ENCODE data around the gene GALE.

DNA sequence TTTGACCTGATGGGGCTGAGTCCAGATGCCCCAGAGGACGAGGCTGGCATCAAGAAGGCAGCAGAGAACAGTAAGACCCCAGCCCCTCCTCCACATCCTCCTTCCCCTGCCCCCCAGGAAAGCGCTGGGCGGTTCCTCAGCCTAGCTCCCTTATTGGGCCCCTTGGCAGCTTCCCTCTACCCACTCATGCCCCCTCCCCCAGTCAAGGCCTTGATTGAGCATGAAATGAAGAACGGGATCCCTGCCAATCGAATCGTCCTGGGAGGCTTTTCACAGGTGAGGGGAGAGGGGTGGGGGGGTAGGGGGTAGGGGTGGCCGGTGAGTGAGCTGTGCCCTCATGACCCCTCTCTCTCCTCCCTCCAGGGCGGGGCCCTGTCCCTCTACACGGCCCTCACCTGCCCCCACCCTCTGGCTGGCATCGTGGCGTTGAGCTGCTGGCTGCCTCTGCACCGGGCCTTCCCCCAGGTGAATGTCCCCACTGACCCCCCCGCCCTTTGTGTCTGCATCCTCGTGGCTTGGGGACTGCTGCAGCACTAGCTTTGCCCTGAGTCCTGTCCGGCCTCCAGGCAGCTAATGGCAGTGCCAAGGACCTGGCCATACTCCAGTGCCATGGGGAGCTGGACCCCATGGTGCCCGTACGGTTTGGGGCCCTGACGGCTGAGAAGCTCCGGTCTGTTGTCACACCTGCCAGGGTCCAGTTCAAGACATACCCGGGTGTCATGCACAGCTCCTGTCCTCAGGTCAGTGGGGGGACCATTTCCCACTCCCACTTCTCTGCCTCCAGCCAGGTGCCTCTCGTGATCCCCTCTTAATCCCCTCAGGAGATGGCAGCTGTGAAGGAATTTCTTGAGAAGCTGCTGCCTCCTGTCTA is 6.5 kb downstream of the GALE start:
- no peak for TF ChIP-seq EZH2phosphoT487 (IDR thresholded peaks at IDR 0.05; ENCODE audit: borderline replicate concordance, low read depth, low read length)
- TF ChIP-seq, protein P1, sequence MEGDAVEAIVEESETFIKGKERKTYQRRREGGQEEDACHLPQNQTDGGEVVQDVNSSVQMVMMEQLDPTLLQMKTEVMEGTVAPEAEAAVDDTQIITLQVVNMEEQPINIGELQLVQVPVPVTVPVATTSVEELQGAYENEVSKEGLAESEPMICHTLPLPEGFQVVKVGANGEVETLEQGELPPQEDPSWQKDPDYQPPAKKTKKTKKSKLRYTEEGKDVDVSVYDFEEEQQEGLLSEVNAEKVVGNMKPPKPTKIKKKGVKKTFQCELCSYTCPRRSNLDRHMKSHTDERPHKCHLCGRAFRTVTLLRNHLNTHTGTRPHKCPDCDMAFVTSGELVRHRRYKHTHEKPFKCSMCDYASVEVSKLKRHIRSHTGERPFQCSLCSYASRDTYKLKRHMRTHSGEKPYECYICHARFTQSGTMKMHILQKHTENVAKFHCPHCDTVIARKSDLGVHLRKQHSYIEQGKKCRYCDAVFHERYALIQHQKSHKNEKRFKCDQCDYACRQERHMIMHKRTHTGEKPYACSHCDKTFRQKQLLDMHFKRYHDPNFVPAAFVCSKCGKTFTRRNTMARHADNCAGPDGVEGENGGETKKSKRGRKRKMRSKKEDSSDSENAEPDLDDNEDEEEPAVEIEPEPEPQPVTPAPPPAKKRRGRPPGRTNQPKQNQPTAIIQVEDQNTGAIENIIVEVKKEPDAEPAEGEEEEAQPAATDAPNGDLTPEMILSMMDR (conservative IDR thresholded peaks at IDR 0.05; ENCODE audit: low read length), result no peak

Measured in OCI-LY7 (cell line).